HCT116 (cell line): ENCODE results near the gene SLC39A10. TPM values are rescaled to one million over a fixed set of nuclear protein-coding genes. Genes with fewer than 3 reads are reported as not detected.

Experiments used
- ATAC-seq: fragments of 200-7000 bp; cut with Tn5 transposase; 2 replicates; pipeline ENCODE4 v1.9.1; 2020; ENCODE audit warnings: mild to moderate bottlenecking, moderate library complexity
- BruUV-seq: library from RNA; stranded (reverse); fragments of 400-500 nt; replicated peaks from 2 replicates; lab custom pipeline; 2021; lab: Mats Ljungman, UMichigan
- CTCF ChIA-PET: fragments of 300-600 bp; sonication (Branson Sonifier 250); formaldehyde crosslinking; loops from one replicate; lab custom pipeline; 2021; ENCODE audit warnings: antibody characterized with exemption; lab: Charles Lee
- POLR2A ChIA-PET: fragments of 300-600, 350-600 bp; sonication (Branson Sonifier 250); formaldehyde crosslinking; loops from one replicate; lab custom pipeline; 2021; ENCODE audit warnings: antibody characterized with exemption; lab: Charles Lee
- RAD21 ChIA-PET, 2 experiments: fragments of 300-600 bp; sonication (Branson Sonifier 250); formaldehyde crosslinking; loops; one replicate each; lab custom pipeline; 2023; ENCODE audit warnings: low total read pairs in 2 of 2; ENCODE audit not compliant: uncharacterized antibody in 2 of 2, unreplicated experiment in 2 of 2, low non-redundant PET in 1 of 2; lab: Charles Lee
- DNase-seq: peaks from one replicate; pipeline ENCODE4 v3.0.0-alpha.2; 2010; ENCODE audit warnings: low read depth, low spot score
- H2AFZ ChIP-seq: fragments of 200-600 bp; shearing (Covaris generic), sonication (generic); 2 replicates; pipeline ENCODE4 v1.6.1; 2017; ENCODE audit warnings: low read depth, mixed run types, mixed read lengths, antibody characterized with exemption, low read length; ENCODE audit not compliant: poor library complexity, severe bottlenecking
- H3K27ac ChIP-seq: 2 replicates; pipeline ENCODE4 v1.5.1; 2012; ENCODE audit warnings: low read depth, low read length
- H3K27me3 ChIP-seq: fragments of 200-600 bp; sonication (generic); 2 replicates; pipeline ENCODE4 v1.6.1; 2016; ENCODE audit warnings: mixed run types, low read length, mixed read lengths; ENCODE audit not compliant: insufficient read depth
- H3K36me3 ChIP-seq, 2 experiments: fragments of 200-500 bp in 1 of 2; fragments of 200-600 bp in 1 of 2; sonication (Bioruptor generic) in 1 of 2; sonication (generic) in 1 of 2; 2 replicates each; pipeline versions ENCODE4 v1.5.1 to v1.6.1; 2014 to 2016; ENCODE audit warnings: low read length in 2 of 2, inconsistent platforms in 1 of 2, mixed read lengths in 1 of 2, mixed run types in 1 of 2; ENCODE audit not compliant: insufficient read depth in 2 of 2, control insufficient read depth in 1 of 2
- H3K4me1 ChIP-seq, 2 experiments: fragments of 200-600 bp in 1 of 2; sonication (generic) in 1 of 2; 2 replicates each; pipeline versions ENCODE4 v1.5.1 to v1.6.1; 2012 to 2017; ENCODE audit warnings: low read length in 2 of 2, inconsistent platforms in 1 of 2, mild to moderate bottlenecking in 1 of 2, mixed read lengths in 1 of 2, mixed run types in 1 of 2, moderate library complexity in 1 of 2; ENCODE audit not compliant: insufficient read depth in 2 of 2, control insufficient read depth in 1 of 2
- H3K4me2 ChIP-seq: fragments of 200-600 bp; sonication (generic); 2 replicates; pipeline ENCODE4 v1.6.1; 2017; ENCODE audit warnings: mixed run types, low read length, mixed read lengths
- H3K4me3 ChIP-seq, 2 experiments: fragments of 200-600 bp in 1 of 2; sonication (generic) in 1 of 2; replicated peaks in 1 of 2; 2 replicates each; pipeline ENCODE4 v1.5.1; 2011 to 2016; ENCODE audit warnings: low read length in 2 of 2, control low read depth in 1 of 2, low read depth in 1 of 2, mild to moderate bottlenecking in 1 of 2, mixed read lengths in 1 of 2, mixed run types in 1 of 2
- H3K79me2 ChIP-seq: fragments of 200-600 bp; sonication (generic); 2 replicates; pipeline ENCODE4 v1.6.1; 2017; ENCODE audit warnings: mild to moderate bottlenecking, mixed run types, low read length, moderate library complexity, mixed read lengths; ENCODE audit not compliant: insufficient read depth
- H3K9ac ChIP-seq: fragments of 200-600 bp; sonication (generic); 2 replicates; pipeline ENCODE4 v1.6.1; 2016; ENCODE audit warnings: low read length, mixed read lengths
- H3K9me2 ChIP-seq: fragments of 200-600 bp; sonication (generic), shearing (Covaris generic); 2 replicates; pipeline ENCODE4 v1.6.1; 2017; ENCODE audit warnings: mixed run types, mild to moderate bottlenecking, moderate library complexity; ENCODE audit not compliant: insufficient read depth
- H3K9me3 ChIP-seq, 2 experiments: fragments of 200-500 bp in 1 of 2; fragments of 200-600 bp in 1 of 2; sonication (Bioruptor generic) in 1 of 2; sonication (generic) in 1 of 2; 2 replicates each; pipeline ENCODE4 v1.6.1; 2014 to 2017; ENCODE audit warnings: low read length in 2 of 2, mixed read lengths in 2 of 2, inconsistent platforms in 1 of 2, low read depth in 1 of 2, mild to moderate bottlenecking in 1 of 2, mixed run types in 1 of 2, moderate library complexity in 1 of 2; ENCODE audit not compliant: control insufficient read depth in 1 of 2, insufficient read depth in 1 of 2
- H4K20me1 ChIP-seq: fragments of 200-600 bp; sonication (generic), shearing (Covaris generic); 2 replicates; pipeline ENCODE4 v1.6.1; 2017; ENCODE audit warnings: mixed run types, mild to moderate bottlenecking, moderate library complexity; ENCODE audit not compliant: insufficient read depth
- ATF3 ChIP-seq: IDR thresholded peaks from 2 replicates; pipeline ENCODE4 v1.6.1; 2012
- CBX3 ChIP-seq: IDR thresholded peaks from 2 replicates; pipeline ENCODE4 v1.6.1; 2012; ENCODE audit warnings: low read depth
- CEBPB ChIP-seq: IDR thresholded peaks from 2 replicates; pipeline ENCODE4 v1.6.1; 2012; ENCODE audit warnings: low read depth
- ELF1 ChIP-seq: IDR thresholded peaks from 2 replicates; pipeline ENCODE4 v1.6.1; 2012; ENCODE audit warnings: low read depth, borderline replicate concordance
- EZH2phosphoT487 ChIP-seq: fragments of 200-600 bp; IDR thresholded peaks from 2 replicates; pipeline ENCODE4 v1.6.1; 2018; ENCODE audit warnings: antibody characterized with exemption, borderline replicate concordance
- FOSL1 ChIP-seq: IDR thresholded peaks from 2 replicates; pipeline ENCODE4 v1.6.1; 2012; ENCODE audit warnings: low read depth
- JUND ChIP-seq: IDR thresholded peaks from 2 replicates; pipeline ENCODE4 v1.6.1; 2012
- POLR2A ChIP-seq: IDR thresholded peaks from 2 replicates; pipeline ENCODE4 v1.7.0; 2011; ENCODE audit warnings: borderline replicate concordance; ENCODE audit not compliant: insufficient read depth, insufficient read length; ENCODE audit errors: extremely low read depth
- POLR2AphosphoS5 ChIP-seq: IDR thresholded peaks from 2 replicates; pipeline ENCODE4 v1.6.1; 2011; ENCODE audit warnings: mild to moderate bottlenecking, low read depth, low read length, moderate library complexity
- RAD21 ChIP-seq: IDR thresholded peaks from 2 replicates; pipeline ENCODE4 v1.6.1; 2012; ENCODE audit warnings: low read depth, mild to moderate bottlenecking
- SIN3A ChIP-seq: IDR thresholded peaks from 2 replicates; pipeline ENCODE4 v1.6.1; 2012; ENCODE audit warnings: low read depth
- SP1 ChIP-seq: IDR thresholded peaks from 2 replicates; pipeline ENCODE4 v1.6.1; 2012; ENCODE audit warnings: low read depth
- SRF ChIP-seq: IDR thresholded peaks from 2 replicates; pipeline ENCODE4 v1.6.1; 2012; ENCODE audit warnings: low read depth
- TCF7L2 ChIP-seq: IDR thresholded peaks from 2 replicates; pipeline ENCODE4 v1.7.0; 2011; ENCODE audit warnings: borderline replicate concordance, inconsistent platforms; ENCODE audit not compliant: insufficient read depth, insufficient read length; ENCODE audit errors: extremely low read depth
- YY1 ChIP-seq: IDR thresholded peaks from 2 replicates; pipeline ENCODE4 v1.6.1; 2011; ENCODE audit warnings: low read length, low read depth, moderate library complexity, mild to moderate bottlenecking; ENCODE audit not compliant: insufficient replicate concordance; ENCODE audit errors: extremely low read depth
- ZFX ChIP-seq: fragments of 450-650 bp; IDR thresholded peaks from 2 replicates; pipeline ENCODE4 v1.6.1; 2017
- ZNF274 ChIP-seq: fragments of 200-500 bp; sonication (Bioruptor generic); IDR thresholded peaks from 2 replicates; pipeline ENCODE4 v1.6.1; 2014; ENCODE audit warnings: mild to moderate bottlenecking, low read depth, low read length, inconsistent platforms
- intact Hi-C: fragments of 100-400 bp; cut with micrococcal nuclease; formaldehyde crosslinking; loops from 2 replicates; pipeline ENCODE4 v1.10.0; 2022
- total RNA-seq: library from RNA; stranded (reverse); gene quantifications from one replicate; pipeline ENCODE4 v1.2.1, GENCODE V29; 2021; ENCODE audit not compliant: unreplicated experiment
- TF ChIP-seq, protein P1 (sequence below): IDR thresholded peaks from 2 replicates; pipeline ENCODE4 v1.6.1; 2012
- TF ChIP-seq, protein P2 (sequence below): IDR thresholded peaks from 2 replicates; pipeline ENCODE4 v1.6.1; 2012; ENCODE audit warnings: low read depth
- TF ChIP-seq, protein P3 (sequence below): IDR thresholded peaks from 2 replicates; pipeline ENCODE4 v1.6.1; 2011; ENCODE audit warnings: mild to moderate bottlenecking, low read length, moderate library complexity; ENCODE audit not compliant: insufficient replicate concordance; ENCODE audit errors: extremely low read depth

SLC39A10 gene
- total RNA-seq, 1 experiment from 2014 or later, result 59.0 TPM

DNA sequence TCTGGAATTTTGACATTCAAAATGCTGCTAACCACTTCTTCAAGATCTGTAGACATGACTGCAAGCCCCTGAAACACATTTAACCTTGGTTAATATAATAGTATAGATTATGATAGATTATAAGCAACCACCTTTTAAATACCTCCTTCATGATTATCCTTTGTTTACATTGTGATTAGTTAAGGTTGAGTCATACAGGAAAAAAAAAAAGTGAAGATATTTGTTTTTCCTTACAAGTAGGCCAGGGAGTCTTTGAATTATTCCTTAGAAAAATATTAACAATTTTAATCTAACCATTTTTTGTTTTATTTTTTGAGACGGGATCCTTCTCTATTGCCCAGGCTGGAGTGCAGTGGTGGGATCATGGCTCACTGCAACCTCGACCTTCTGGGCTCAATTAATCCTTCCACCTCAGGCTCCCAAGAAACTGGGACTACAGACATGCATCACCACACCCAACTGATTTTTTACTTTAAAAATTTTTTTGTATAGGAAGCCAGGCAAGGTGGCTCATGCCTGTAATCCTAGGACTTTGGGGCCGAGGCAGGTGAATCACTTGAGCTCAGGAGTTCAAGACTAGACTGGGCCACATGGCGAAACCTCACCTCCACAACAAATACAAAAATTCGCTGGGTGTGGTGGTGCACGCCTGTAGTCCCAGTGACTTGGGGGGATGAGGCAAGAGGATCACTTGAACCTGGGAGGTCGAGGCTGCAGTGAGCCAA is 99.4 kb downstream of the SLC39A10 start:
- H3K4me3 ChIP-seq, result no peak overlapping the region
- no peaks in the 10 kb centered on the region for H4K20me1 ChIP-seq
- DNase-seq, result peak; percentile 44
- intact Hi-C loops, result no loop called here
- no TSS peak for BruUV-seq
- POLR2A ChIA-PET, result no interaction called here
- CTCF ChIA-PET, result no interaction called here
- H2AFZ ChIP-seq, result no peak overlapping the region
- no peaks in the 10 kb centered on the region for H3K27me3 ChIP-seq
- H3K79me2 ChIP-seq, result no peaks in the 10 kb centered on the region
- H3K9ac ChIP-seq, result no peak overlapping the region
- H3K9me3 ChIP-seq, result no peaks in the 10 kb centered on the region
- RAD21 ChIA-PET, result no interaction called here
- peak overlapping the region; percentile 51 for H3K4me2 ChIP-seq
- ATAC-seq, result peak; percentile 75
- H3K4me1 ChIP-seq, result peaks cover 11 to 17% of the 10 kb centered on the region in 2 experiments; a peak in 3 of 4 replicates
- H3K36me3 ChIP-seq, result no peaks in the 10 kb centered on the region
- H3K9me2 ChIP-seq, result no peaks in the 10 kb centered on the region
- no peak overlapping the region for H3K27ac ChIP-seq
- TF ChIP-seq SP1 (0 out of 2 replicates have a peak, but pooled peaks have one; percentile 18), RAD21 (no peak), EZH2phosphoT487 (no peak), FOSL1 (peak; percentile 85), SRF (peak; percentile 14; the same call in 1 of the 2 replicates), POLR2AphosphoS5 (no peak), ZNF274 (no peak), POLR2A (no peak), ELF1 (no peak), ATF3 (no peak), CEBPB (0 out of 2 replicates have a peak, but pooled peaks have one; percentile 3), YY1 (no peak), JUND (peak; percentile 58), CBX3 (no peak), ZFX (no peak), SIN3A (no peak), TCF7L2 (no peak)
- TF ChIP-seq, protein P1, sequence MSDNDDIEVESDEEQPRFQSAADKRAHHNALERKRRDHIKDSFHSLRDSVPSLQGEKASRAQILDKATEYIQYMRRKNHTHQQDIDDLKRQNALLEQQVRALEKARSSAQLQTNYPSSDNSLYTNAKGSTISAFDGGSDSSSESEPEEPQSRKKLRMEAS, result no peak; the same call in 1 of the 2 replicates
- TF ChIP-seq, protein P2, sequence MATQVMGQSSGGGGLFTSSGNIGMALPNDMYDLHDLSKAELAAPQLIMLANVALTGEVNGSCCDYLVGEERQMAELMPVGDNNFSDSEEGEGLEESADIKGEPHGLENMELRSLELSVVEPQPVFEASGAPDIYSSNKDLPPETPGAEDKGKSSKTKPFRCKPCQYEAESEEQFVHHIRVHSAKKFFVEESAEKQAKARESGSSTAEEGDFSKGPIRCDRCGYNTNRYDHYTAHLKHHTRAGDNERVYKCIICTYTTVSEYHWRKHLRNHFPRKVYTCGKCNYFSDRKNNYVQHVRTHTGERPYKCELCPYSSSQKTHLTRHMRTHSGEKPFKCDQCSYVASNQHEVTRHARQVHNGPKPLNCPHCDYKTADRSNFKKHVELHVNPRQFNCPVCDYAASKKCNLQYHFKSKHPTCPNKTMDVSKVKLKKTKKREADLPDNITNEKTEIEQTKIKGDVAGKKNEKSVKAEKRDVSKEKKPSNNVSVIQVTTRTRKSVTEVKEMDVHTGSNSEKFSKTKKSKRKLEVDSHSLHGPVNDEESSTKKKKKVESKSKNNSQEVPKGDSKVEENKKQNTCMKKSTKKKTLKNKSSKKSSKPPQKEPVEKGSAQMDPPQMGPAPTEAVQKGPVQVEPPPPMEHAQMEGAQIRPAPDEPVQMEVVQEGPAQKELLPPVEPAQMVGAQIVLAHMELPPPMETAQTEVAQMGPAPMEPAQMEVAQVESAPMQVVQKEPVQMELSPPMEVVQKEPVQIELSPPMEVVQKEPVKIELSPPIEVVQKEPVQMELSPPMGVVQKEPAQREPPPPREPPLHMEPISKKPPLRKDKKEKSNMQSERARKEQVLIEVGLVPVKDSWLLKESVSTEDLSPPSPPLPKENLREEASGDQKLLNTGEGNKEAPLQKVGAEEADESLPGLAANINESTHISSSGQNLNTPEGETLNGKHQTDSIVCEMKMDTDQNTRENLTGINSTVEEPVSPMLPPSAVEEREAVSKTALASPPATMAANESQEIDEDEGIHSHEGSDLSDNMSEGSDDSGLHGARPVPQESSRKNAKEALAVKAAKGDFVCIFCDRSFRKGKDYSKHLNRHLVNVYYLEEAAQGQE, result no peak
- TF ChIP-seq, protein P3, sequence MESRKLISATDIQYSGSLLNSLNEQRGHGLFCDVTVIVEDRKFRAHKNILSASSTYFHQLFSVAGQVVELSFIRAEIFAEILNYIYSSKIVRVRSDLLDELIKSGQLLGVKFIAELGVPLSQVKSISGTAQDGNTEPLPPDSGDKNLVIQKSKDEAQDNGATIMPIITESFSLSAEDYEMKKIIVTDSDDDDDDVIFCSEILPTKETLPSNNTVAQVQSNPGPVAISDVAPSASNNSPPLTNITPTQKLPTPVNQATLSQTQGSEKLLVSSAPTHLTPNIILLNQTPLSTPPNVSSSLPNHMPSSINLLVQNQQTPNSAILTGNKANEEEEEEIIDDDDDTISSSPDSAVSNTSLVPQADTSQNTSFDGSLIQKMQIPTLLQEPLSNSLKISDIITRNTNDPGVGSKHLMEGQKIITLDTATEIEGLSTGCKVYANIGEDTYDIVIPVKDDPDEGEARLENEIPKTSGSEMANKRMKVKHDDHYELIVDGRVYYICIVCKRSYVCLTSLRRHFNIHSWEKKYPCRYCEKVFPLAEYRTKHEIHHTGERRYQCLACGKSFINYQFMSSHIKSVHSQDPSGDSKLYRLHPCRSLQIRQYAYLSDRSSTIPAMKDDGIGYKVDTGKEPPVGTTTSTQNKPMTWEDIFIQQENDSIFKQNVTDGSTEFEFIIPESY, result no peak
